Stimulated activated CD8-positive, alpha-beta memory T cell treated with anti-CD3 and anti-CD28 coated beads, Interleukin-7, amount 100 ng/mL, for 48 hours (primary cell): Measurements from ENCODE around the gene TMCC3.
"Not testable (repeated sequence)": the region's sequence is repeated elsewhere in the genome, so short reads cannot be mapped to it uniquely, and the experiment has no call there.

Source experiments
- DNase-seq, 2 donors: peaks; one replicate each; pipeline ENCODE4 v3.0.0-alpha.2; 2020; ENCODE audit warnings: low read depth in 1 of 2; ENCODE audit errors: extremely low read depth in 1 of 2

The TMCC3 gene

GRCh38 chr12:94650143-94651056 is at the start of gene TMCC3:
Gene TMCC3 (minus strand): TSS chr12:94650557. CDS start chr12:94650430, 127 bp downstream.
- DNase-seq = no peak

- no peak for DNase-seq
Observed at GRCh38 chr12:94699801-94700200, 49.4 kb upstream of the TMCC3 start.

GRCh38 chr12:94698578-94698977 is 48.2 kb upstream of the TMCC3 start:
- no peak for DNase-seq

GRCh38 chr12:94697631-94698030 is 47.3 kb upstream of the TMCC3 start:
- no peak for DNase-seq

GRCh38 chr12:94694732-94695131 is 44.4 kb upstream of the TMCC3 start:
- DNase-seq = no peak

GRCh38 chr12:94692826-94693225 is 42.5 kb upstream of the TMCC3 start:
- not testable (repeated sequence) for DNase-seq

- no peak for DNase-seq
Observed at GRCh38 chr12:94690198-94690771, 39.9 kb upstream of the TMCC3 start.

- DNase-seq = no peak
Observed at GRCh38 chr12:94689646-94690036, 39.3 kb upstream of the TMCC3 start.

GRCh38 chr12:94689002-94689645 is 38.8 kb upstream of the TMCC3 start:
- DNase-seq = no peak

- no peak for DNase-seq
Observed at GRCh38 chr12:94687891-94688290, 37.5 kb upstream of the TMCC3 start.

- no peak for DNase-seq
Observed at GRCh38 chr12:94686834-94687628, 36.7 kb upstream of the TMCC3 start.

GRCh38 chr12:94684416-94685142 is 34.2 kb upstream of the TMCC3 start:
- DNase-seq = no peak

- no peak for DNase-seq
Observed at GRCh38 chr12:94679554-94680195, 29.3 kb upstream of the TMCC3 start.

GRCh38 chr12:94678849-94679248 is 28.5 kb upstream of the TMCC3 start:
- DNase-seq = no peak

- no peak for DNase-seq
Observed at GRCh38 chr12:94678379-94678778, 28.0 kb upstream of the TMCC3 start.

GRCh38 chr12:94677778-94678177 is 27.4 kb upstream of the TMCC3 start:
- DNase-seq = no peak

- DNase-seq = no peak
Observed at GRCh38 chr12:94676922-94677321, 26.6 kb upstream of the TMCC3 start.

GRCh38 chr12:94676031-94676641 is 25.8 kb upstream of the TMCC3 start:
- no peak for DNase-seq

- DNase-seq = no peak
Observed at GRCh38 chr12:94674835-94675234, 24.5 kb upstream of the TMCC3 start.
